Brain pericyte (primary cell): ENCODE measurements around the gene AATK.
"Not testable (repeated sequence)": the region's sequence is repeated elsewhere in the genome, so short reads cannot be mapped to it uniquely, and the experiment has no call there.

Experiments used
- DNase-seq: peaks from one replicate; pipeline ENCODE4 v3.0.0-alpha.2; 2012; ENCODE audit warnings: low read depth, low spot score

AATK gene

DNA sequence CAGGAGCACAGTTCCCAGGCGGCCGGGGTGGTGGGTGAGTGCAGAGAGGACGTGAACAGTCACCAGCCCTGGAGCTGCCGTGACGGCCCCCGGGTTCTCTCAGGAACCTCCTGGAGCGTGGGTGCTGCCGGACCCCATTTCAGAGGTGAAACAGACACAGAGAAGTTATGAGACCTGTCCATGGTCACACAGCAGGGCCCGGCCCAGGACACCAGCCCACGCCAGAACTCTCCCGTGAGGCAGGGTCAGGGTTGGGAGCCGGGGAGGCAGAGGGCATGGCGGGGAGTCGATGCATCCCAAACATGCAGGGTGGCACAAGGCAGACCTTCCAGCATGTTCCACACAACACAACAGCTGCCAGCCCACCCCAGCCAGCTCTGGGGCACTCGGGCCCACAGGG, 4.5 kb downstream of the AATK start:
- DNase-seq: no peak

DNA sequence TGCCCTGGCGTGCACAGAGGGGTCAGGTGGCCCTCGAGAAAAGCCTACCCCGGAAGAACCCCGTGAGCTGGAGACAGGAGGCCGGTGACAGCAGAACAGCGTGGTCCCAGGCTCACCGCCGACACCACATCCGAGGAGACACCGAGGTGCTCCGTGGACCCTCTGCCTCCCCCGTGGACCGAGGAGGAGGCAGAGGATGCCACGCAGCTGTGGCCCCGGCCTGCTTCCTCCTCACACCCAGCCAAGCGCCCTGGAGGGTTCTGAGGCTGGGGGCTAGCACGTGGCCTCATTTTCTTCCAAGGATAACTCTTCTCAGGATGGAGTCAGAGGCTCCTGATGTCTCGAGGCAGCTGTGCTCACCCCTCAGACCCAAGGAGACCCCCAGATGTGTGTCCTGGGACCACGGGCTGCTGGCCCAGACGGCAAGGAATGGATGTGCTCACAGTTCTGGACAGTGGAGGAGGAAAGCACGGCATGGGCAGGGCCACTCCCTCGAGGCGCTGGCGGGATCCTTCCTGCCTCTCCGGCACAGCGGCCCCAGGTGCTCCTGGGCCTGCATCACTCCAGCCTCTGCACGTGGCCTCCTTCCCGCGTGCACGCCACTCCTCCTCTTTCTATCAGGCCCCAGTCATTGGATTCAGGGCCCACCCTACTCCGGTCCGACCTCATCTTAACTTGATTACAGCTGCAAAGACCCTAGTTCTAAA, 5.1 kb downstream of the AATK start:
- no peak for DNase-seq

DNA sequence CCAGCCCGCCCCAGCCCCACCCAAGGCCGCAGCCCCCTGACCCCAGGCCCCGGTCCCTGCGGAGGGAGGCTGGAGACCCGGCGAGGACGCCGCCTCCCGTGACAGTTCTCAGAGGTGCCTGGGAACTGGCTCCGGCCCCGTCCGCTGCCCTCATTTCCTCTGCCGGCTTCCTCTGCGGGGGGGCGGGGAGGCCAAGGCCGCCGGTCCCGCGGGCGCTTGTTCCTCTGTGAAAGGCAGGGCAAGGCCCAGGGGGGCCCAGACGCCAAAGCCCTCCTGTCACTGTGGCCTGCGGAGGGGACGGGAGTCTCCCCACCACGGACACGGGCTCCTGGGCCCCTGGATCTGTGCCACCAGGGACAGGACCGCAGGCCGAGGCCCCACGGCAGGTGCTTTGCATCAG, 5.7 kb downstream of the AATK start:
- DNase-seq: no peak

DNA sequence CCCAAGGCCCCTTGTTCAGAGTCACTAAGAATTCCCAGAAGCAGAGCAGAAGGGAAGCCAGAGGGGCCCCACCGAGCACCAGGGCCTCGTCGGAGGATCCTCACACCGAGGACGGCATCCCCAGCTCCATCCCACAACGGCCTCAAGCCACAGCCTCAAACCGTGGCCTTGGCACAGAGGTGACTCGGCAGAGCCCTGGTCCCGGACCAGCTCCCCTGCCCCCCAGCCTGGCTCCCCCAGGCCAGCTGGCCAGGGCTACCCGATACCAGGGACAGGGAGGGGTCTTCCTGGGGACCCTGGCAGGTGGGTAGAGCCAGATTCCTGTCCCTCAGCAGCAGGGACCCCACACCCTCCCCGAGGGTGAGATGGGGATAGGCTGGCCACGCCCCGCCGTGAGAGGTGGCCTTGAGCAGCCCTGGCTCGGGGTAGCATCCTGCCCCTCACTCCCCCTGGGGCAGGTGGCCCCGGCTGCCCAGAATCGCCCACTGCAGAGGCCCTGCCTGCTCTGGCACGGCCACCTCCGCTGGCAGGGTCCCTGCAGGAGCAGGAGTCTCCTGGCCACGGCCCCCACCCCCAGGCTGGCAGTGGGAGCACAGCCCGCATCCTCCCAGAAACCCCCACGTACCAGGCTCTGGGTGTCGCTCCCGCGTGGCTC, 6.3 kb downstream of the AATK start:
- DNase-seq: no peak

DNA sequence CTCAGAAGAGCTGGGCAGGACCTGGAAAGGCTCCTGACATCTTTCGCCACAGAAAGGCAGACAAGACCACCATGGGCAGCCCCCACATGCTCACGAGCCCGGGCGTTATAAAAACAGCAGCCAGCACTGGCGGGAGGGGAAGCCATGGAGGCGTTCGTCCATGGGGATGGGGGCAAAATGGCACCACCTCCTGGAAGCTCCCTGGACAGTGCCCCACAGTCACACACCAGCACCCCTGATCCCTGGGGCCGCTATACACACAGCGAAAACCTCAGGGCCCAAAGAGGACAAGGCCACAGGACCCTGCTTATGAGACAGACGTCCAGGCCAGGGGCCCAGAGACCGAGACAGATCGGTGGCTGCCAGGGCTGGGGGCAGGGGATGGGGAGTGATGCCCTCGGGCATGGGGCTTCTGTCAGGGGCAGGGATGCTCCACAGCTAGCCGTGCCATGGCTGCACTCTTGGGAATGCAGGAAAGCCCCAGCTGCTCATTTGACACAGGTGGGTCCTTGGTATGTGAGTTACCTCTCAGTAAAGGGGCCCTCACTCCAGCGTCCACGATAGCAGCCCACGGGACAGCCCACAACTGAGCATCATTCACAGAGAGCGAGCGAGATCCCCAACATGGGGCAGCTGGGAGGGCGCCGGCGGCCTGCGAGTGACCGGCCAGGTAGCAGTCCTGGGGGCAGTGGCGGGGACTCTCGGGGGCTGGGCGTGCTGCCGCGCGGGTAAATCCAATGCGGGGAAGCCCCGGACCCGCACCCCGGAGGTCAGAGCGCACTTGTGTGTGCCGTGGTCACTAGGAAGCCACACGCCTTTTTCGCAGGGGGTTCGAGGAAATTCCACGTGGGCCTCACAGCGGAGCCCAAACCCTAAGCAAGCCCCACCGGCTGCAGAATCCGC, 7.1 kb downstream of the AATK start:
- no peak for DNase-seq

DNA sequence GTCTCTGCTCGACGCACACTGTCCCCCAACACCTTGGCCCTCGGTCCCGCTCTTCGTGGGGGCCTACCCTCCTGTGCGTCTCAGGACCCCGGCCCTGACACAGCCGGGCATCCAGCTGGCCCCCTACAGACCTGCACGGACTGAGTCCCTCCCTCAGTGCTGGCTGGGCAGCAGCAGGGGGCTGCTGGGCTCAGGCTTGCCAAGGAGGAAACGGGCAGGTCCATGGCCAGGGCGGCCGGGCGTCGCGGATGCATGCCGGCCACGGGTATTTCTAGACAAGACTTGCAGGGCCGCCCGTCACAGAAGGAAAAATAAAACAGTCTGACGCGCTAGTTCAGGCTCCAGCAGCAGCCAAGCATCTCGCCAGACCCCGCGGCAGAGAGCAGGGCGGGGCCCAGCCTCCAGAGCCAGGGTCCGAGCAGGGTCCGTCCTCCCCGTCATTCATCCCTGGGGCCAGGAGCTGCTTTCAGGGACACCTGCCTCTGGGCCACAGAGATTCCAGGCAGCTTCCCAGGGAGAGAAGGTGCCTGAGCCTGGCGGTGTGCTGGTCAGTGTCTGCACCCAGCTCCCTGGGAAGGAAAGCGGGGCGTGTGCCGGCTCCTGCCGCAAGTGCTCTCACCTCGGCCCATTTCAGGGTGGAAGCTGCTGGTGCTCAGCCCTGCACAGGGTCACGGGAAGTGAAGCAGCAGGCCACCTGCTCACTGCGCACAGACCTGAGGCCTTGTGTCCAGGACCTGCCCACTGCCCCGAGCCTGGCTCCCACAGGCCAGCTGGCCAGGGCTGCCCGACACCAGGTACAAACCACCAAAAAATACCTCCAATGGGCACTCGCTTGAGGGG, 8.0 kb downstream of the AATK start:
- no peak for DNase-seq

DNA sequence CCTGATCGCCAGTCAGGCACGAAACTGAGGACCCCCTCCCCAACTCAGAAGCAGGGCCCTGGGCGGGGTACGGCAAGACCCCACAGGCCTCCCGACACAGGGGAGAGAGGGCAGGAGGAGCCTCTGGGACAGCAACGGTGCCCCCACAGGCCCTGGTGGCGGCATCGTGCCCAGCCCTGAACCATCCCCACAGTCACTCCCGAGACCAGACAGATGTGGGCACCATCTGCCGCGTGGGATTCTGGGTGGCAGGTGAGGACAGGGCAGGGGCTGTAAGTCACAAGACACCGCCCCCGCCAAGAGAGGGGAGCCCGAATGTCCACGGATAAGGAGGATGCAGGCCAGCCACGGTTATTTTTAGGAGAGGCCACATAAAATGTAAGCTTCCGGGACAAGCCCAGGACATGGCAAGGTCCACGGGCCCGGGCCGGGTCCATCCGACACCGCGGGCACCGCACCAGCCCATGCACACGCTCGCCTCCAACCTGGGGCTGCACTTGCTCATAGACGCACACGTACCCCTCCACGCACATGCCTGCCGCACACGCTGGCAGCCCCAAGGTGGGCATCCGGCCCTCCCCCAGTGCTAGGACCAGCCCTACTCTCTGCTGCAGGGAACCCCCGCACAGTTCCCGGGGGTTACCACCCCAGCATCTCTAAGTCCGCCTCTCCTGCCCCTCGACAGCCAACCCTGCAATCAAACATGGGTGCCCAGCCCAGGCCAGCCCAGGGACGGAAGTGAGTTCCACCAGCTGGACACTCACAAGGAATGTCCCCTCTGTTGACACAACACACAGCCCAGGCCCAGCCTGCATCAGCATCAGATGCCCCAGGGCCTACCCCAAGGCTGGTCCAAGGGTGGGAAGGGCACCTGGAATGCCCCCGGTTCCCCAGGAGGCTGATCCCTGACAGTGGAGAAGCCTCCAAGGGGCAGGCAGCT, 8.9 kb downstream of the AATK start:
- DNase-seq: no peak

DNA sequence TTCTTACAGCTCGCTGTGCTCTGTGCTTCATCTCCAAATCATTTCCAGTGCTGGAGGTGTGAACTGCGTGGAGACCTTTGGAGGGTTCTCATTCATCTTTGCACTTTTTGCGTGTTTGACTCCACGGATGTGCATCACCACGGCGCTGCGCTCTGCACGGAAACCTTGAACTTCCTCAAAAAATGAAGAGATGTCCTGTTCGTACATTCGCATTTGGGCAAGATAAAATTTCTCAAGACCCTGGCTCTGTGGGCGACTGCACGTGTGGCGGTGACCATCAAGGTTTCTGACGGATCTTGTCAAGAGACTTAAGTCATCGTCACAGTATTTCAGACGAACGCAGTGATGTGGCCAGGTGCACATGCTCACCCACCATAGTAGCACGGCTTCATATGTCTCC, 11.1 kb downstream of the AATK start:
- no peak for DNase-seq

DNA sequence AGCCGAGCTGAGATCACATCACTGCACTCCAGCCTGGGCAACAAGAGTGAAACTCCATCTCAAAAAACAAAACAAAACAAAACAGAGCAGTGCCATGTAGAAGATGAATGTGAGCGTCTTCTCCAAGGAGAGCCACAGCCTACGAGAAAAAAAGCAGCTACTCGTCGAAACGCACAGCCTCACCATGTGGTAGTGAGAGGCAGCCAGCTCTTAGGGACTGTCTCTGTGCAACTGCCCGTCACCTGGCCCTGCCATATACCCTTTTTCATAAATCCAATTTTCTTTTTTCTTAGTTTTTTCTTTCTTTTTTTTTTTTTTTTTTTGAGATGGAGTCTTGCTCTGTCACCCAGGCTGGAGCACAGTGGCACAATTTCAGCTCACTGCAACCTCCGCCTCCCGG, 12.0 kb downstream of the AATK start:
- DNase-seq: not testable (repeated sequence)

DNA sequence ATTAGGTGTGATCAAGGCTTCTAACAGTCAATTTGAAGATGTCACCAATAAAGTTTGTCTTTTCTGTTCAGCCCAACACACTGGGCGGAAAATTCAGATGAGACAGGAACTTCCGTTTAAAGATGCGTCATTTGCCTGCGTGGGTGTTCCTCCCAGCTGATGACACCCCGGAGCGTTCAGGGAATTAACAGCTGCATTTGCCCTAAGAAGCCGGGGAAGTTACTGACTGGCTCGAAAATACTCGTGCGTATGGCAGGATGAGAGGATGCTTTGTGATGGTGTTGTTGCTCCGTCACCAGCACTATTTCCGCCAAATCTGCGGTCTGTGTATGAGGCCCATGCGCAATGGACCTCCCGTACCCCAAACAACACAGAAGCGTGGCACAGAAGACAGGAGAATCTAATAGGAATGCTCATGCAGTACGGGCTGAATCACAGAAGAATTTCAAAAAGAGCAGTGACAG, 12.6 kb downstream of the AATK start:
- no peak for DNase-seq

DNA sequence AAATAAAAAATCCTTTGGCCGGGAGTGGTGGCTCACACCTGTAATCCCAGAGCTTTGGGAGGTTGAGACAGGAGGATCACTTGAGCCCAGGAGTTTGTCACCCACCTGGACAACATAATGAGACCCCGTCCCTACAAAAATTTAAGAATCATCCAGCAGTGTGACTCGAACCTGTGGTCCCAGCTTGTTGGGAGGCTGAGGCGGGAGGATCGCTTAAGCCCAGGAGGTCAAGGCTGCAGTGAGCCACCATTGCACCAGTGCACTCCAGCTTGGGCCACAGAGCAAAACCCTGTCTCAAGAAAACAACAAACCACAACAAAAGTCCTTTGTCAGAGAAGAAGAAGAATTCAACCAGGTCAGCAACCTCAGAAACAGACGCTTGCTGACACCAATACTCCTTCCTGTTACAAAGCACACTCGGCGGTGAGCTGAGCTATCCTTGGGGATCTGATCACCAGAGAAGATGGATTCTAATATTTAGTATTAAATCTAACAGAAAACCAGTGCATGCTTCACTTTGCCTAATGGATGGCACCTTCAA, 13.7 kb downstream of the AATK start:
- DNase-seq: no peak

DNA sequence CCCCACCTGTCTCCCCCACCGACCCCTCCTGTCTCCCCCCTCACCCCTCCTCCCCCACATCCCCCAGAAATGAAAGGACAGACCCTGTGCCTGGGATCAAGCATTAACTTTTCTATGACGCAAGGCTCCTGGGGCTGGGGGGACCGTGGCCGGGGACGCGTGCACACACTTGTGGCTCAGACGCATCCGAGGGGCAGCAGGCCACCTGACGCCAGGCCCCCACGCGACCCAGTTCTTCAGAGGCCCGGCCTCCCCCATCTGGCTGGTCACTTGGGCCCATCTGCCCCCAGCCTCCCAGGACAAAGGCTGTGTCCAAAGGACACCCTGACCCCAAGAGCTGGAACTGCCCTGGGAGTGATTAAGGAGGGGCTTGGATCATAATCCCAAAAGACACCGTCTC, 14.7 kb downstream of the AATK start:
- no peak for DNase-seq

DNA sequence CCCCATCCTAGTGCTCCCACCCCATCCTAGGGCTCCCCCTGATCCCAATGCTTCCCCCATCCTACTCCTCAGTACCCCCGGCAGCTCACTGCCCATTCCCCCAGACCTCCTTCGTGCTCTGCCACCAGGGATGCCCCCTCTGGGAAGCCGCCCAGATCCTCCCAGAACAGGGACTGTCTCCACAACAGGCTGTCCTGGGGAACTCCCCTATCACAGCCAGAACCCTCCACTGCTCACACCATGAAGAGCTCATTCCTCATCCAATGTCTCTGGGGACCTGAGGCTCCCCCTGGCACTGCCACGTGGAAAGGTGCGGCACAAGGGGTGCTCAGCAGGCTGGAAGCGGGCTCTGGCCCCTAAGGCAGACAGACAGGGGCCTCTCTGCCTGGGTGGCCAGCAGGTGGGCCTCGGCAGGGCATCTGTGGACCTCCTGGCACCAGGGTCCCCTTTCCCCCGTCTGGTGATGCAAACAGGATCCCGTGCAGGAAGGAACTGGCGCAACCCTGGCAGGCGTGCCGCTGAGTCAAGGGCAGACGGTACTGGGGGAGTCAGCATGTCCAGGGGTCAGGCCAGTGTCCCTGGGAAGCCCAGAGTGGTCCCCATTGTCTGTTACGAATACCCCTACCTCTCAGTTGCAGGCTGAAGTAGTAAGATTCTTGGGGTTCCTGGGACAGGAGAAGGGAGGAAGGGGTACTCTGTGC, 15.5 kb downstream of the AATK start:
- DNase-seq: no peak

DNA sequence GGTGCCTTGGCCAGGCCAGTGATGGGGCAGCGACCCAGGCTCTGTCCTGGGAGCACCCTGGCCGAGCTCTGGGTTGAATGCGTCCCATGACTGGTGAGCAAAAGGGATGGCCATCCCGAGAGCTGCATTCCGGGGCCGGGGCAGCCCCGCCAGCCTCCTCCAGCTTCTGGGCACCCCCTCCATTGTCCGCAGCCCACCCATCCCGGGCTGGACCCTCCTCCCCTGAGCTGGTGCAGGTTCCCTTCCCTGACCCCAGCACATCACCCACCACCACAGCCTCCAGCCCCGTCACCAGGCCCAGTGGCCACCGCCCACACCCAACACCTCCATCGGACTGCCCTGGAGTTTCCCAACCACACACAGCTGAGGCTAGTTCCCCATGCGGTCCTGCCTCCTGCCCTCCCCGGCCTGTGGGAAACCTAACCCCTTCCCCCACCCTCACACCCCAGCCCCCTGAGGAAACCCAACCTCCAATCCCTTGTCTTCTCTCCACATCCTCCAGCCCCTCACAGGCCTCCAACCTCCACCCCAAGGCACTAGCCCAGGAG, 17.0 kb downstream of the AATK start:
- no peak for DNase-seq

DNA sequence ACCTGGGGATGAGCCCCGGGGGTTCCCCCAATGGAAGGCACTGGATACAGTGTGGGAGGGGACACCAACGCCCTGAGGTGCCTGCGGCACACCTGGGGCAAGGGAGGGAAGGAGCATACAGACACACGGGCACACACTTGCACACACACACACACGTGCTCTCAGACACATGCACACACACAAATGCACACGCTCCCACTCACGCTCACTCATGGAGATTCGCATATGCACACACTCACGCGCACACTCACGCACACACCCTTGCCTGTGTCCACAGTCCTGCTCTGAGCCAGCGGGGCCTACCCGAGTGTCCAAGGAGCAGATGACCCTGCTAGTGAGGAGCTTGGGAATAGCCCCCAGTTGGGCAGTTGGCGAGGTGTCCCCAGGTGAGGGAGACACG, 17.4 kb downstream of the AATK start:
- DNase-seq: no peak

DNA sequence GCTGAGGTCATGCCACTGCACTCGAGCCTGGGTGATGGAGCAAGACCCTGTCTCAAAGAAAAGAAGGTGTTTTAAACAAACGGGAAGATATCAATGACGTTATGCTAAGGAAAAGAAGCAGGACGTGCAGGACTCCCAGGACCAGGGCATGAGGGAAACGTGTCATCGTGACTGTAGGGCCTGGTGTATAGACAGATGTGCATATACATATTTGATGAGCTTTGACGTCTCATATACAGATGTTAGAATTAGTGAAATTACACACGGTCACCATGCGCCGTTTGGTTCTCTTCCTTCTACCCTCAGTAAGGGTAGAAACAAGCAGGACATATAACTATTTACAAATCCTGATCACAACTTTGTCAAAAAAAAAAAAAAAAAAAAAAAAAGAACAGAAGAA, 18.3 kb downstream of the AATK start:
- DNase-seq: no peak

DNA sequence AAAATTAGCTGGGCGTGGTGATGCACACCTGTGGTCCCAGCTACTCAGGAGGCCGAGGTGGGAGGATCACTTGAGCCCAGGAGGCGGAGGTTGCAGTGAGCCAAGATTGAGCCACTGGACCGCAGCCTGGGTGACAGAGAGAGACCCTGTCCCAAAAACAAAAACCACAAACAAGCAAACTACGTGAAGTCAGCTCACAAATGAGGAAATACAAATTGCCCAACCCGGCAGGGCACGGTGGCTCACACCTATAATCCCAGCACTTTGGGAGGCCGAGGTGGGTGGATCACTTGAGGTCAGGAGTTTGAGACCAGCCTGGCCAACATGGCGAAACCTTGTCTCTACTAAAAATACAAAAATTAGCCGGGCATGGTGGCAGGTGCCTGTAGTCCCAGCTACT, 19.8 kb downstream of the AATK start:
- not testable (repeated sequence) for DNase-seq

DNA sequence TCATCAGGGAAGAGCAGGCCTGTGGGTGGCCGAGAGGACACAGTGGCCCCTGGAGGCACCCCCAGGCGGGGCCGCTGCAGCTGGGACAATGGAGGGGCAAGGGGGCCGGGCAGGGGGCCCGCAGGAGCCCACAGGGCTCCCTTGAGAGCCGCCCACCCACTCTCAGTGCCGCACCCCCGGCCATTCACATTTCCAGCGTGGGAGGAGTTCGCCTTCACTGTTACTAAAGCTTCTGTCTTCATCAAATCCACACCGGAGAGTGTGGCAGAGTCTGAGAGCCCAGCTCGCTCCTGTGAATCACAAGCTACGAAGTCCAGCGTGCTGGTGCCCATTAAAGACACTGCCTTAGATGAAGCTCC, 21.6 kb downstream of the AATK start:
- DNase-seq: no peak

DNA sequence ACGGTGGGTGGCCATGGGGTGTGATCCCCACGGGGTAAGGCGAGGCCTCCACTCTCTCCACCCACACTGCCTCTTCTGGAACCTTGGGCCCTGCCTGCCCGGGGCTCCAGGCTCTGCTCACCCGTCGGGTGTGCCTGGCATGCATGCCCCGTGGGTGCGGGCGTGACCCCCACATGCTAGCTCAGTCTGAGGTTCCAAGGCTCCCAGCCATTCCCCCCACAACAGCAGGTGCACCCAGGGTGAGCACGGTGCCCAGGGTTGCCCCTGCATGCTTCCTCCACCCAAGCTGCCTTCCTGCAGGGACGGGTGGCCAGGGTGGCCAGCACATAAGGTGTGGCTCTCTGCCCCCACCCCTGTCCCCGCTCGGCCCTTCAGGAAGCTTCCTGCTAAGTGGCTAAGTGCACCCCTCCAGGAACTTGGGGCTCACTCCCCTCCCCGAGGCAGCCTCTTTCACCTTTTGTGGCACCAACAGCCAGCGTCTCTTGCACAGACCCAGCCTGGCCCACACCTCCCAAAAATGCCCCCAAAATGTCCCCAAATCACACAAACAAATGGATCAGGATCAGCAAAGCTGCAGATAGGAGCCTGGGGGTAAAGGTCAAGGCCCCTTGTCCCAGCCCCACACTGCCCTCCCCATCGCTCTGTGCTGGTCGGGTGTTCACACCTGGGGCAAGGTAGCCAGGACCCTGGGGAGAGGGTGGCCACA, 22.2 kb downstream of the AATK start:
- DNase-seq: no peak
